ENCODE results near the gene C7.
A peak's percentile ranks its signal among the peaks of the same experiment; 100 is the strongest.
"Not testable (repeated sequence)": the region's sequence is repeated elsewhere in the genome, so short reads cannot be mapped to it uniquely, and the experiment has no call there.

The C7 gene

DNA sequence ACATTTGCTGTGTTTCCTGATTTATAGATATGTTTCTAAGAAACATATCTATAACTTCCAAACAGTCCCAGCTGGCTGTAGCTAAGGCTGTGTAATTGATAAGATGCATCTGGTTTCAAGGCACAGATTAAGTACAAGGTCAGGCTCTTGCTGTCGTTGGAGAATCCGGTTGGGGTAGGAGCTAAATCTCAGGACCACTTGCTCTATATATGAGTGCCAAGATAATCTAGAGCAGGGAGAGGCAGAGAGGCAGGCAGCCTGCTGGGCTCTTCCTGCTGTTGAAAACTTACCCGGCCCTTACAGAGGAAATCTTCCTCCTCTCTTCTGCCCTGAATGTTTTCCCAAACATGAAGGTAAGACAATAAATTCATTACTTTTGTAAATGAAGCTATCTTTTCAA, at the start of gene C7:
C7 (plus strand) TSS at position 234 of the 400 bp plus-strand sequence; CDS start at position 348, 114 bp downstream.
- Histone ChIP-seq H3K79me2 (ENCODE audit: control insufficient read depth, insufficient read depth, low read length, unreplicated experiment) (no peaks in the 10 kb centered on the region), H3K4me3 (ENCODE audit: low read depth, low read length) (no peak within 1 kb of the TSS), H3K27ac (ENCODE audit: low read depth, low read length) (no peak within 1 kb of the TSS), H3K27me3 (ENCODE audit: insufficient read depth, low read length) (no peaks in the 10 kb centered on the region), H3K4me1 (ENCODE audit: control insufficient read depth, insufficient read depth, low read length, unreplicated experiment) (peaks cover 9% of the 10 kb centered on the region), H3K36me3 (ENCODE audit: insufficient read depth, low read length) (no peaks in the 10 kb centered on the region), H2AFZ (ENCODE audit: low read length, unreplicated experiment) (peak within 1 kb of the TSS; percentile 16)

DNA sequence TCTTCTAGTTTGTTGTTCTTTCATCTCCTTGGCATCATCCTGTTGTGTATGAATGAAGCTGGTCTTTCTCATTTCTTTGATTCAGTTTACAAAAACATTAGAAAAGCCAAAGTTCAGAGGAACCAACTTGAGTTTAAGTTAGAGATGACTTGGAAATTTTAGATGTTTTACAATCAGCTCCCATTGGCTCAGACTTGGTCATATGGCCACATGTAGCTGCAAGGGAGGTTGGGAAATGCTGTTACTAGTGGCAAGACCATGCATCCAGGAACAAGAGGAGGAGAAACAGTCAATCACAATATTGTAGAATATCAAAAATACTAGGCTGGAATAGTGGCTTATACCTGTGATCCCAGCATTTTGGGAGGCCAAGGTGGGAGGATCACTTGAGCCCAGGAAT, 48.6 kb upstream of the C7 start:
- no peaks in the 10 kb centered on the region for H3K4me1 ChIP-seq (ENCODE audit: control insufficient read depth, insufficient read depth, low read length, unreplicated experiment)
- H3K4me3 ChIP-seq (ENCODE audit: low read depth, low read length): no peak overlapping the region
- H3K27ac ChIP-seq (ENCODE audit: low read depth, low read length): no peak overlapping the region
- no peak overlapping the region for H2AFZ ChIP-seq (ENCODE audit: low read length, unreplicated experiment)
- H3K79me2 ChIP-seq (ENCODE audit: control insufficient read depth, insufficient read depth, low read length, unreplicated experiment): no peaks in the 10 kb centered on the region
- H3K27me3 ChIP-seq (ENCODE audit: insufficient read depth, low read length): no peaks in the 10 kb centered on the region
- H3K36me3 ChIP-seq (ENCODE audit: insufficient read depth, low read length): no peaks in the 10 kb centered on the region

DNA sequence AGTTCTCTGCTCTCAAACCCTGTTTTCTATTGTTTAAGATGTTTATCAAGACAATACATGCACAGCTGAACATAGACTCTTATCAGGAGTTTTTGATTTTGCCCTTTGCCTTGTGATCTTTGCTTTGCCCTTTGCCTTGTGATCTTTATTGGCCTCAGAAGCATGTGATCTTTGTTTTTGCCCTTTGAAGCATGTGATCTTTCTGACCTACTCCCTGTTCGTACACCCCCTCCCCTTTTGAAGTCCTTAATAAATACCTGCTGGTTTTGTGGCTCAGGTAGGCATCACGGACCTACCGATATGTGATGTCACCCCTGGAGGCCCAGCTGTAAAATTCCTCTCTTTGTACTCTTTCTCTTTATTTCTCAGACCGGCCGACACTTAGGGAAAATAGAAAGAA, 44.3 kb upstream of the C7 start:
- not testable (repeated sequence) for H3K4me3 ChIP-seq (ENCODE audit: low read depth, low read length); H3K27ac ChIP-seq (ENCODE audit: low read depth, low read length); H3K79me2 ChIP-seq (ENCODE audit: control insufficient read depth, insufficient read depth, low read length, unreplicated experiment); H3K27me3 ChIP-seq (ENCODE audit: insufficient read depth, low read length); H2AFZ ChIP-seq (ENCODE audit: low read length, unreplicated experiment); H3K36me3 ChIP-seq (ENCODE audit: insufficient read depth, low read length); H3K4me1 ChIP-seq (ENCODE audit: control insufficient read depth, insufficient read depth, low read length, unreplicated experiment)

GRCh38 chr5:40866844-40867243, 42.5 kb upstream of the C7 start:
- H3K4me3 ChIP-seq (ENCODE audit: low read depth, low read length): no peak overlapping the region
- no peaks in the 10 kb centered on the region for H3K79me2 ChIP-seq (ENCODE audit: control insufficient read depth, insufficient read depth, low read length, unreplicated experiment)
- no peak overlapping the region for H3K27ac ChIP-seq (ENCODE audit: low read depth, low read length)
- H3K27me3 ChIP-seq (ENCODE audit: insufficient read depth, low read length): no peaks in the 10 kb centered on the region
- no peak overlapping the region for H2AFZ ChIP-seq (ENCODE audit: low read length, unreplicated experiment)
- no peaks in the 10 kb centered on the region for H3K4me1 ChIP-seq (ENCODE audit: control insufficient read depth, insufficient read depth, low read length, unreplicated experiment)
- H3K36me3 ChIP-seq (ENCODE audit: insufficient read depth, low read length): no peaks in the 10 kb centered on the region

DNA sequence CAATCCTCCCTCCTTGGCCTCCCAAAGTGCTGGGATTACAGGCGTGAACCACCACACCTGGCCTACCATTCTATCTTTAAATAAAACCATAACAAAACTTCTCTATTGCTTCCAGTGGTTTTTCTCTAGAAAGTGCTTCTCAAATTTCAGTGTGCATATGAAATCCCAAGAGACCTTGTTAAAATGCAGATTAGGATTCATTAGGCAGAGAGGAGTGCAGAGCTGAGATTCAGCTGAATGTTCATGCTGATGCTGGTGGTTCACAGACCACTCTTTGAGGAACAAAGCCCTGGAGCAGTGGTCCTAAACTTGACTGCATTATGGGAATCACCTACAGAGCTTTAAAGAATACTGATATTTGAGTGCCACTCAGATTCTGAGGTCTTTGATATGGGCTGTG, 39.9 kb upstream of the C7 start:
- Histone ChIP-seq H3K36me3 (ENCODE audit: insufficient read depth, low read length) (no peaks in the 10 kb centered on the region), H3K79me2 (ENCODE audit: control insufficient read depth, insufficient read depth, low read length, unreplicated experiment) (no peaks in the 10 kb centered on the region), H3K27me3 (ENCODE audit: insufficient read depth, low read length) (no peaks in the 10 kb centered on the region), H3K27ac (ENCODE audit: low read depth, low read length) (no peak overlapping the region), H2AFZ (ENCODE audit: low read length, unreplicated experiment) (no peak overlapping the region), H3K4me3 (ENCODE audit: low read depth, low read length) (no peak overlapping the region), H3K4me1 (ENCODE audit: control insufficient read depth, insufficient read depth, low read length, unreplicated experiment) (no peaks in the 10 kb centered on the region)

GRCh38 chr5:40871177-40871576, 38.1 kb upstream of the C7 start:
- no peak overlapping the region for H2AFZ ChIP-seq (ENCODE audit: low read length, unreplicated experiment)

DNA sequence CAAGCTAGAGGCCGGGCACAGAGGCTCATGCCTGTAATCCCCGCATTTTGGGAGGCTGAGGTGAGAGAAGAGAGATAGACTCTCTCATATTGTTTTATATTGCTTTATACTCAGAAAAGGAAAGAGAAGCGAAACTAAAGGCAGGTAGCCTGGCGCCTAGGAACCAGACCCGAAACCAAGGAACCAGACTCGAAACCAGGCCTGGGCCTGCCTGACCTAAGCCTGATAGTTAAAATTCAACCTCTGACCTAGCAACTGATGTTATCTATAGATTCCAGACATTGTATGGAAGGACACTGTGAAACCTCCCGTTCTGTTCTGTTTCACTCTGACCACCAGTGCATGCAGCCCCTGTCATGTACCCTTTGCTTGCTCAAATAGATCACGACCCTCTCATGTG, 37.0 kb upstream of the C7 start:
- H3K79me2 ChIP-seq (ENCODE audit: control insufficient read depth, insufficient read depth, low read length, unreplicated experiment); H3K27me3 ChIP-seq (ENCODE audit: insufficient read depth, low read length); H3K4me3 ChIP-seq (ENCODE audit: low read depth, low read length); H2AFZ ChIP-seq (ENCODE audit: low read length, unreplicated experiment); H3K4me1 ChIP-seq (ENCODE audit: control insufficient read depth, insufficient read depth, low read length, unreplicated experiment); H3K36me3 ChIP-seq (ENCODE audit: insufficient read depth, low read length); H3K27ac ChIP-seq (ENCODE audit: low read depth, low read length): not testable (repeated sequence)

More at GRCh38 chr5:40871177-40871576, 38.1 kb upstream of the C7 start:
- Histone ChIP-seq H3K27ac (ENCODE audit: low read depth, low read length) (no peak overlapping the region), H3K4me1 (ENCODE audit: control insufficient read depth, insufficient read depth, low read length, unreplicated experiment) (no peaks in the 10 kb centered on the region), H3K4me3 (ENCODE audit: low read depth, low read length) (no peak overlapping the region), H3K36me3 (ENCODE audit: insufficient read depth, low read length) (no peaks in the 10 kb centered on the region), H3K79me2 (ENCODE audit: control insufficient read depth, insufficient read depth, low read length, unreplicated experiment) (no peaks in the 10 kb centered on the region), H3K27me3 (ENCODE audit: insufficient read depth, low read length) (no peaks in the 10 kb centered on the region)

DNA sequence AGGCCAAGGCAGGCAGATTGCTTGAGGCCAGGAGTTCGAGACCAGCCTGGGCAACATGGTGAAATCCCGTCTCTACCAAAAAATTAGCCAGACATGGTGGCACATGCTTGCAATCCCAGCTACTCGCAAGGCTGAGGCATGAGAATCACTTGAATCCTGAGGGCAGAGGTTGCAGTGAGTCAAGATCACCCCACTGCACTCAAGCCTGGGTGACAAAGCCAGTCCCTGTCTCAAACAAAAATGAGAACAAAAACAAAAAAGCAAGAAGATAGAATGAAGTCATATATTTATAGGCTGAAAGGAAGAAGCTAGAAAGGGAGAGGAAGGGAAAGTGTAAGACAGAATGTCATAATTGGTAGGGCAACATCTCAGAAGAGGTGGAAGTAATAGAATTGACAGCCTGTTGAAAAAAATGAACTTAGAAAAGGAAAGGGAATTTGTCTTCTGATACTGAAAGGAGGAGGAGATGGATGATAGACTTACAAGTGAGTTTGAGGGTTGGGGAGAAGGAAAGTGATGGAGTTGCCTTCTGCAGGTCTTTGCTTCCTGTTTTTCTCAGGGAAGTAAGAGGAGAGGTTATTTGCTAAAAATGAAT, 35.9 kb upstream of the C7 start:
- H3K27ac ChIP-seq (ENCODE audit: low read depth, low read length): no peak overlapping the region
- H3K4me3 ChIP-seq (ENCODE audit: low read depth, low read length): no peak overlapping the region
- no peaks in the 10 kb centered on the region for H3K79me2 ChIP-seq (ENCODE audit: control insufficient read depth, insufficient read depth, low read length, unreplicated experiment)
- H3K27me3 ChIP-seq (ENCODE audit: insufficient read depth, low read length): no peaks in the 10 kb centered on the region
- H2AFZ ChIP-seq (ENCODE audit: low read length, unreplicated experiment): no peak overlapping the region
- no peaks in the 10 kb centered on the region for H3K36me3 ChIP-seq (ENCODE audit: insufficient read depth, low read length)
- H3K4me1 ChIP-seq (ENCODE audit: control insufficient read depth, insufficient read depth, low read length, unreplicated experiment): no peaks in the 10 kb centered on the region

GRCh38 chr5:40875958-40876357, 33.3 kb upstream of the C7 start:
- no peaks in the 10 kb centered on the region for H3K27me3 ChIP-seq (ENCODE audit: insufficient read depth, low read length)
- H3K36me3 ChIP-seq (ENCODE audit: insufficient read depth, low read length): no peaks in the 10 kb centered on the region
- no peaks in the 10 kb centered on the region for H3K4me1 ChIP-seq (ENCODE audit: control insufficient read depth, insufficient read depth, low read length, unreplicated experiment)
- no peak overlapping the region for H3K27ac ChIP-seq (ENCODE audit: low read depth, low read length)
- no peaks in the 10 kb centered on the region for H3K79me2 ChIP-seq (ENCODE audit: control insufficient read depth, insufficient read depth, low read length, unreplicated experiment)
- no peak overlapping the region for H3K4me3 ChIP-seq (ENCODE audit: low read depth, low read length)
- H2AFZ ChIP-seq (ENCODE audit: low read length, unreplicated experiment): no peak overlapping the region

- H2AFZ ChIP-seq (ENCODE audit: low read length, unreplicated experiment): no peak overlapping the region
- no peak overlapping the region for H3K27ac ChIP-seq (ENCODE audit: low read depth, low read length)
- no peaks in the 10 kb centered on the region for H3K79me2 ChIP-seq (ENCODE audit: control insufficient read depth, insufficient read depth, low read length, unreplicated experiment)
- no peak overlapping the region for H3K4me3 ChIP-seq (ENCODE audit: low read depth, low read length)
- H3K4me1 ChIP-seq (ENCODE audit: control insufficient read depth, insufficient read depth, low read length, unreplicated experiment): no peaks in the 10 kb centered on the region
- no peaks in the 10 kb centered on the region for H3K27me3 ChIP-seq (ENCODE audit: insufficient read depth, low read length)
- no peaks in the 10 kb centered on the region for H3K36me3 ChIP-seq (ENCODE audit: insufficient read depth, low read length)
Observed at GRCh38 chr5:40877371-40877988, 31.8 kb upstream of the C7 start.

GRCh38 chr5:40879163-40879942, 29.9 kb upstream of the C7 start:
- H3K79me2 ChIP-seq (ENCODE audit: control insufficient read depth, insufficient read depth, low read length, unreplicated experiment): no peaks in the 10 kb centered on the region
- H3K4me3 ChIP-seq (ENCODE audit: low read depth, low read length): no peak overlapping the region
- H3K27ac ChIP-seq (ENCODE audit: low read depth, low read length): no peak overlapping the region
- H3K27me3 ChIP-seq (ENCODE audit: insufficient read depth, low read length): no peaks in the 10 kb centered on the region
- H3K4me1 ChIP-seq (ENCODE audit: control insufficient read depth, insufficient read depth, low read length, unreplicated experiment): no peaks in the 10 kb centered on the region
- peak overlapping the region; percentile 95 for H2AFZ ChIP-seq (ENCODE audit: low read length, unreplicated experiment)
- H3K36me3 ChIP-seq (ENCODE audit: insufficient read depth, low read length): no peaks in the 10 kb centered on the region
